Measurements from ENCODE around the gene BLID. TPM values are rescaled to one million over a fixed set of nuclear protein-coding genes. Genes with fewer than 3 reads are reported as not detected.

Gene BLID
- total RNA-seq, 1 donor from 2014 or later: not detected

DNA sequence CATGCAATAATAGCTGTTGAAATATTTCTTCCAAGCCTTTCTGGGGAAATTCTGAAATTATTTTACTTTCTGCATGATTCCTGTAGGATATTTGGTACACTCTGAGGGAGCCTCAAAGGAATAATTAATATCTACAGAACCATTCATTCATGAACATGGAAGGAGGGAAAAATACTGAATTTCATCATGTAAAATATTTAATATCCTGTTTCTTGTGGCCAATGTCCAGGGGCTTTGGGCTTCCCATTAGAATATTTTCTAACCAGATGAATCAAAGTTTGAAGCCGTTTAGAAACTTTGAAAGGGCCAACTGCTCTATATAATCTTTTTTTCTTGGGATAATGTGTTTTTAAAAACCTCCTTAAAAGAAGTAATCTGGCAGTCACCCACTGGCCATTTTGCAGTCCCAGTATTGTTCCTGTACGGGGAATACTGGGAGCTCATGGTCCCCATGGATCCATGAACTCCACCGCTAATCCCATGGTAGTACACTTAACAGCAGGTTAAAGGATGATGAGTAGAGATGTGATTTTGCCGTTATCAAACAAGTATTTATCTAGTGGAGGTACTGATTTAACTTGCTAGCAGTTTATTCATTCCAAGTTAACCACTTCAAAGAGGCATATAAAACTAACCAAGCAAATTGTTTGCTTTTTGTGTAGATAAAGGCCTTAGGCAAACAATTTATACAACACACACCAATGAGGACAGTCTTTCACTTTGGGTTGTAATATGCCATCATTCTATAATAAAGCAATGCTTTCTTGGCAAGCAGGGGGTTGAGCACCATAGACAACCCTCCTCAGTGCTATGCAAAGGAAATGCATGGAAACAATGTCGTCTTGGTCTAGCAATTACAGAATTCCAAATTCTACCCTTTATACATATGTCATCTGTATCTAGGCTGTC lies 34.5 kb upstream of the BLID start:
- no peaks in the 10 kb centered on the region for H3K4me1 Mint-ChIP-seq
- intact Hi-C loops (cut with micrococcal nuclease): no loop called here
- no peak for DNase-seq
- H3K27ac Mint-ChIP-seq: no peak overlapping the region
- no peak overlapping the region for H3K4me3 Mint-ChIP-seq
- no peaks in the 10 kb centered on the region for H3K36me3 Mint-ChIP-seq (ENCODE audit: low read depth)
- H3K9me3 Mint-ChIP-seq: no peaks in the 10 kb centered on the region
- no peaks in the 10 kb centered on the region for H3K27me3 Mint-ChIP-seq

DNA sequence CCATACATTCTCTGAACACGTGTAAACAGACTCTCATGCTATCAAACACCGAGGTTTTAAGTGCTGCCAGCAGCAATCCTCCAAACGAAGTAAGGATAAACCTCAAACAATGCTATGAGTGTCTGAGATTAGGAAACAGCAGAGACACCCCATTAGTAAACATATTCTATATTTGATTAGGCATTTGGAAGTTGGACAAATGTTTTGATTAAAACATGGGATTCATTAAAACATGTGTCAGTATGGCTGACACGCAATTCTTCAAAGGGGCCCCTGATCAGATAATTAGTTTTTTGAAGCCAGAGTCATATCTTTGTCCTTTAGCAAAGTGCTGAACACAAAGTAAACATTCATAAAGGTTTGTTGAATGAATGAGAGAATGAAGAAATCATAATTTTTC lies 33.2 kb upstream of the BLID start:
- Mint-ChIP-seq H3K4me3 (no peak overlapping the region), H3K36me3 (ENCODE audit: low read depth) (no peaks in the 10 kb centered on the region), H3K9me3 (no peaks in the 10 kb centered on the region), H3K27ac (no peak overlapping the region), H3K4me1 (no peaks in the 10 kb centered on the region), H3K27me3 (no peaks in the 10 kb centered on the region)
- no peak for DNase-seq
- intact Hi-C loops (cut with micrococcal nuclease): no loop called here

DNA sequence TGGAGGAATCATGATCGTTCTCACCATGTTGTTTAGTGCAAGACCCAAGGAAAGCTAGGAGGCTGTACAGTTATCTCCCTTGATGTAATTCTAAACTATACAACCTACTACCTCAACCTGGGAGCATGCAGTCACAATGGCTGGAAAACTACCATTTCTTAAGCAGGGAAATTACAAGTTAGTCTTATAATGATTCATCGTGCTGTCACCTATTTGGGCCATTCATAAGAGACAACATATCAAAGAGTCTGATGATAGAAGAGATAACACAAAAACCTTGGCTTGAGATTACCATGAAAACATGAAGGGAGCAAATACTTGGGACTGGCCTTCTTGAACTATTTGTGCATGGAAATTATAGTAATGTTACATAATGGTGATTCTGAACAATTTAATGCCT lies 30.5 kb upstream of the BLID start:
- Mint-ChIP-seq H3K4me3 (no peak overlapping the region), H3K9me3 (no peaks in the 10 kb centered on the region), H3K4me1 (no peaks in the 10 kb centered on the region), H3K27ac (no peak overlapping the region), H3K36me3 (ENCODE audit: low read depth) (no peaks in the 10 kb centered on the region), H3K27me3 (no peaks in the 10 kb centered on the region)
- no peak for DNase-seq
- intact Hi-C loops (cut with micrococcal nuclease): no loop called here

DNA sequence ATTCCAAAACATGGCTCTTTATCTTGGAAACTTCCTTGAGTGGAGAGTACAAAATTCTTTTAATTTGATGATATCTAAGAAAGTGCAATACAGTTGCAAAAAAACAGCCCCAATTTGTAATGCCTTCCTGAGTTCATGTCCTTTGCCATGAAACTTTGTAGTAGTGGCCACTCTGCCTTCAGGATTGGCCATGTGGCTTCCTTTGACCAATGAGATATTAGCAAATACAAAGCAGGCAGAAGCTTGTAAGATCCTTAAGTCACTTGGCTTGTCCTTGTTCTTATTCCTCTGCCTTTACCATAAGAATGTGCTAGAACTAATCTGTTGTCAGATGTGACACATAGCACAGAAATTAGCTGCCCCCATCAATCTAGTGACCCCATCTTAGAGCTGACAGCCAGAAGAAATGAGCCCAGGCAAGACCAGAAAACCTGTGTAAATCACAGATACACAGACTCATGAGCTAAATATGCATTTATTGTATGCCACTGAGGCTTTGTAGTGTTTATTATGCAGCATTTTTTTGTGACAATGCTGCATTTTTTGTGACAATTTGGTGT lies 29.8 kb upstream of the BLID start:
- Mint-ChIP-seq H3K4me3 (no peak overlapping the region), H3K36me3 (ENCODE audit: low read depth) (no peaks in the 10 kb centered on the region), H3K27ac (no peak overlapping the region), H3K9me3 (no peaks in the 10 kb centered on the region), H3K4me1 (no peaks in the 10 kb centered on the region), H3K27me3 (no peaks in the 10 kb centered on the region)
- DNase-seq: no peak
- intact Hi-C loops (cut with micrococcal nuclease): no loop called here

DNA sequence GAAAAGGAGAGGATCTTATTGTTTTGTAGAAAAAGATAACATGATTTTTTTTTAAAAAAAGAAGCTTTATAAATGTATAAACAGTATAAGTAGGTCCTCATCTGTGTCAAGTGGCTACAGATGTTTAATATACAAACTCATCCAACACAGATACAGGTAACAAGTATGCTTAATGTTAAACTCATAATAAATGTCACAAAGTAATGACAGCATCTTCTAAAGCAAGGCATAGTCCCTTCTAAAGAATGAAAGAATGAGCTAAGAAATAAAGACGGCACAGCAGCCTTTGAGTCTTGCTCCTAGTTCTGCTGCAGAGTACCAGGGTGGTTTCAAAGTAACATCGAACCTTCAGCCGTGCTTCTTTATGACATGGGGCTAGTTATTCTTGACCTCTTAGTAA lies 28.7 kb upstream of the BLID start:
- intact Hi-C loops (cut with micrococcal nuclease): no loop called here
- Mint-ChIP-seq H3K4me1 (no peaks in the 10 kb centered on the region), H3K36me3 (ENCODE audit: low read depth) (no peaks in the 10 kb centered on the region), H3K4me3 (no peak overlapping the region), H3K27me3 (no peaks in the 10 kb centered on the region), H3K9me3 (no peaks in the 10 kb centered on the region), H3K27ac (no peak overlapping the region)
- no peak for DNase-seq

DNA sequence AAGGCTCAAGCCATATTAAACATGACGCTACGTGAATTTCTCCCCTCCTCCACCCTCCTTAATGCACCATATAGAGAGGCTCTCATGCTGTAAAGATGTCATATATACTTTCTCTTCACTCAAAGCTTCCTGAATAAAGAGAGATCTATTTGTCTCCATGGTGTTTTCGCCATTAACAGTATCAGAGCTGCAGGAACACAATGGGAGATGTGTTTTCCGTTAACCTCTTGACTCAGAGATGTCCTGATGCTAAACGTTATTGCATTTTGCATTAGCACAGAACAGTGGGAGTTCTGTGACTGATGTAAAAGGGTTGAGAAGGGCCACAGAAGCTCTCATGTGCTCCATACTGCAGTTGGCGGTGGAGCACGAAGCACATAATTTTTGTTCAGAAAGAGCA lies 25.7 kb upstream of the BLID start:
- Mint-ChIP-seq H3K36me3 (ENCODE audit: low read depth) (no peaks in the 10 kb centered on the region), H3K4me3 (no peak overlapping the region), H3K9me3 (no peaks in the 10 kb centered on the region)

DNA sequence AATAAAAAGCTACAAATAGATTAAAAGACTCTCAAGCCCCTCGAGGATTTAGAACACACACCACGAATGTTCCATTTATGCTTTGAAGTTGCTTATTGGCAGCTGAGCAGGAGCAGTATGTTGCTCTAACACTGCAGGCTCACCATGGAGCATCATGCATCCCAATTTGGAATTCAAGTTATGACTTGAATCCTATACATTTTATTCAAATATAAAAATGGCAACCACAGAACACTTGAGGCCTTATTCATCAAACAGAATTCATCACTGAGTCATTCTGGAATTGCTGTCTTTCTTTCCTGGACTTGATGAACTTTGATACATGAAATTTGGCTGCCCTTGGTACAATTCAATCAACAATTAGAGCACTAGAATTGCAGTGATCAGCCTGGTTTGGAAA lies 24.5 kb upstream of the BLID start:
- H3K27me3 Mint-ChIP-seq: no peaks in the 10 kb centered on the region
- intact Hi-C loops (cut with micrococcal nuclease): no loop called here
- no peak for DNase-seq
- H3K4me3 Mint-ChIP-seq: no peak overlapping the region
- H3K36me3 Mint-ChIP-seq (ENCODE audit: low read depth): no peaks in the 10 kb centered on the region
- no peaks in the 10 kb centered on the region for H3K4me1 Mint-ChIP-seq
- H3K27ac Mint-ChIP-seq: no peak overlapping the region
- no peaks in the 10 kb centered on the region for H3K9me3 Mint-ChIP-seq

More for the DNA sequence above, 25.7 kb upstream of the BLID start:
- Mint-ChIP-seq H3K27me3 (no peaks in the 10 kb centered on the region), H3K4me1 (no peaks in the 10 kb centered on the region), H3K27ac (no peak overlapping the region)
- DNase-seq: no peak
- intact Hi-C loops (cut with micrococcal nuclease): no loop called here

DNA sequence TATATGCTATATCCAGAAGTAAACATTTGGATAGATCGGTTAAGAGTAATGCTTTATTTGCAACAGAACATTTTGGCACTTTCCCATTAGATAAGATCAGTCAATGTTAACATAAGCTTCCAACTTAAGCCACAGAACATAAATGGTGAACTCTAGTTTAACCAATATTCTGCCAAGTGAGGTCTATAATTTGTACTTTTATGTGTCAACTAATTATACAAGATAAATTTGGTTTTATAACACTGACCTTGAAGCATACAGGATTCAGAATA lies 23.5 kb upstream of the BLID start:
- no peaks in the 10 kb centered on the region for H3K9me3 Mint-ChIP-seq
- H3K4me1 Mint-ChIP-seq: no peaks in the 10 kb centered on the region
- no peaks in the 10 kb centered on the region for H3K27me3 Mint-ChIP-seq
- intact Hi-C loops (cut with micrococcal nuclease): no loop called here
- H3K36me3 Mint-ChIP-seq (ENCODE audit: low read depth): no peaks in the 10 kb centered on the region
- H3K4me3 Mint-ChIP-seq: no peak overlapping the region
- DNase-seq: no peak
- H3K27ac Mint-ChIP-seq: no peak overlapping the region

DNA sequence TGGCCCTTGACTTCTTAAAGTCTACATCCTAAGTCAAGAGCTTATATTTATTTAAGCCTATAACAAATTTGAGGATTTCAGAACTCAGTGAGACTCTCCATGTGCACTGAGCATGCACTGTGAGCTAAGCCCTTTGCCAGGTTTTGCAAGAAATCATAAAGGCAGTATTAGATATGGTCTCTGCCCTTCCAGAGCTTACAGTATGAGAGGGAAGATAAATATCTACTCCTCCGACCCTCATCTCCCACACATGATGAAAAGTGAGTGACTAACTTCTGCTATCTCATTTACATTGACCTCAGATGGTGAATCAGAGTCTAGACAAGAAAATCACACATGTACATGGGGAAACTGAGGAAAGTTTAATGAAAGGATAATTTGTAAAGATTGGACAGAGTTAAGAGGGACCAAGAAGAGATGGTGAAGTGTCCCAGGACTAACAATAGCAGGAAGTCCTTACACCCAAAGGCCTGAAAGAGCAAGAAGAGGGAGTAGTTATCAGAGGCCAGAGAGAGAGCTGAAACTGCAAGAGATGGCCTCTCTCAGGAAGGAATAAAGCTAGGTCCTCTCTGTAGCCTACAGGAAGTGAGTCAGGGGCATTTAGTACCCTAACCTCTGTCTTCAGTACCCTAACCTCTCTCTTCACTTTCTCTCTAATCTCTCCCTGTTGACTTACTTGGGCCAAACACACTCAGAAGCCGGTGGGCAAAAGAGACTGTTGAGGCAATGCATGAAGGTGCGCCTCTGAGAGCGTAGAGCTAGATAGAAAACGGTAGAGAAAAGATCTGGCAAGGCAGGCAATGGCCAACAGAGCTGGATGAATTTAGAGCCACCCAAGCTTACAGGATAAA lies 23.0 kb upstream of the BLID start:
- intact Hi-C loops (cut with micrococcal nuclease): no loop called here
- H3K36me3 Mint-ChIP-seq (ENCODE audit: low read depth): no peaks in the 10 kb centered on the region

DNA sequence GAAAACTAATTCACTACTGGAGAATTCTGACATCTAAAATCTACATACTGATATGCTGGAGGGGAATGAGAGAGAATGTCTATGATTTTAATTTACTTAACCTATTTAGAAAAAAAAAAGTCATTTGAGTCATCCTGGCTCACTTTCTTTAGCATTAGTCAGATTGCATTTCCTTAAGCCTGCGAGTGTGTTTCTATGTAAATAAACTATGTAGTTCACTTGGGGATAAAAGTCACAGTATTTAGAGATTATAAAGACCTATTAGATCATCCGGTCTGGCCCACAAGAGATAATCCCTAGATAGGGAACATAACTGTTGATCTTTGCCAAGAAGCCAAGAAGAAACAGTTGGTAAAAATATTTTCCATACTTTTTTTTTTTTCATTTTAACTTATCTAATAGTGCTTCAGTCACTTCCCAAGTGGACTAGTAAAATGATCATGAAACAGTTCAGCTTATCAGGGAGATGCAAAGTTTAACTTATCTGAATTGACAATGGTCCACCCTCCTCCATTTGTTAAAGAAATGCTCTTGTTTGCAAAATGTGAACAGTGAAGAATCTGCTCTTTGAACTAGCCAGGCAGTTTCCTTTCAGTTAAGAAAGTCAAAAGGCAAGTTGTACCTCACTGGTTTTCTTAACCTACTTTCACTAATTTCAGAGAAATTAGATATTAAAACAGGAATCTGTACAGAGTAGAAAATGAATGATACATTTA lies 21.2 kb upstream of the BLID start:
- Mint-ChIP-seq H3K36me3 (ENCODE audit: low read depth) (no peaks in the 10 kb centered on the region), H3K4me3 (no peak overlapping the region), H3K27ac (no peak overlapping the region), H3K4me1 (no peaks in the 10 kb centered on the region), H3K27me3 (no peaks in the 10 kb centered on the region), H3K9me3 (no peaks in the 10 kb centered on the region)
- DNase-seq: no peak
- intact Hi-C loops (cut with micrococcal nuclease): no loop called here

More for the DNA sequence above, 23.0 kb upstream of the BLID start:
- no peaks in the 10 kb centered on the region for H3K9me3 Mint-ChIP-seq
- no peak overlapping the region for H3K27ac Mint-ChIP-seq
- H3K27me3 Mint-ChIP-seq: no peaks in the 10 kb centered on the region
- DNase-seq: no peak
- no peak overlapping the region for H3K4me3 Mint-ChIP-seq
- no peaks in the 10 kb centered on the region for H3K4me1 Mint-ChIP-seq

DNA sequence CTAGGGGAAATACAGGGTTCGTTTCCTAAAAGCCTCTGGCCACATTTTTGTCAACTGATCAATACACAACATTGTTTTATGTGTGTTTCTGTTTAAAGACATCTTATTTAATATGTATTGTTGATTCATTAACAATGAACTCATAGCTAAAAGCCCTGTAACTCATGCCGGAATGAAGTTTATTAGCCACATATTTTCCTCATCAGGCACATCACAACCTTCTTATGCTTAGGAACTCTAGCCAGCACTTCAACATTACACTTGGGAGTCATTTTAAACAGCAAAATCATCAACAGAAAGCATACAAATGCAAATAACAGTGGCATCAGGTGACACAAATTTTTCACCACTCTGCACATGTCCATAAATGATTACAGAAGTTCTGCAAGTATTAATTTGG lies 15.1 kb upstream of the BLID start:
- Mint-ChIP-seq H3K27me3 (no peaks in the 10 kb centered on the region), H3K4me1 (no peaks in the 10 kb centered on the region)
- DNase-seq: no peak

DNA sequence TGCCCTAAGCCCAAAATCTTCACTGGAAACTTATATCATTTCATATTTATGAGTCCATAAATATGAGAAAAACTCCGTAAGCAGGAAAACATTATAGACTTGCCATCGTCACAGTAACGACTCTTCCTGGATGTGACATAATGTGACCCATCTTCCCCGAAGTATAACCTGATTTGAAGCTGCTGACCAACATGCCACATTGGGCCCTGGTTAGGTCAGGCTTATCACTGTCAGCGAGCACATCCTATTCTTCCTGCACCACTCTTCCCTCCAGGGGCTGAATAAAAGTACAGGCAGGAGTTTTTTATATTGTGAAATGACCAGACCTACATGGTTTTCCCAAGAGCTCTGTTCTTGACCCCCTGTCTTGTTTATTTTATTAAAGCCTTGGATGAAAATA lies 12.1 kb upstream of the BLID start:
- Mint-ChIP-seq H3K4me3 (no peak overlapping the region), H3K9me3 (no peaks in the 10 kb centered on the region), H3K4me1 (no peaks in the 10 kb centered on the region), H3K27ac (no peak overlapping the region), H3K36me3 (ENCODE audit: low read depth) (no peaks in the 10 kb centered on the region), H3K27me3 (no peaks in the 10 kb centered on the region)
- DNase-seq: no peak
- intact Hi-C loops (cut with micrococcal nuclease): no loop called here

More for the DNA sequence above, 15.1 kb upstream of the BLID start:
- Mint-ChIP-seq H3K36me3 (ENCODE audit: low read depth) (no peaks in the 10 kb centered on the region), H3K4me3 (no peak overlapping the region), H3K9me3 (no peaks in the 10 kb centered on the region), H3K27ac (no peak overlapping the region)
- intact Hi-C loops (cut with micrococcal nuclease): no loop called here

DNA sequence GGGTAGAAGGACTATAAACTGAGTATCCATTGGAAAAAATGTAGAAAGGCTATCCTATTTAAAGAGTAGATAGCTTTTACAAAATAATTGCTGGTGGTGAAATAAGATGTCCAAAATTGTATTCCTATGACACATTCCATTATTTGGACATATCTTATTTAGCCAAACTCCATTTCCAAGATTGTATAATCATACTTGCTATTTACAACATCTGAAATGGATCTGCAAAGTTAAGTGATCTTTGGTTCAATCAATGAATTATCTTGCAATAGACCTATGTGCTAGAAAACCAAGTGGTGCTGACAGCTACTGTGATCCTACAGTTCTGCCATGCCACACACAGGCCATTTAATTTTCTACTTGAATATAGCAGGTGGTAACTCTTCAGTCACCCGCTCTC lies 11.0 kb upstream of the BLID start:
- H3K27ac Mint-ChIP-seq: no peak overlapping the region
- no peaks in the 10 kb centered on the region for H3K27me3 Mint-ChIP-seq
- no peaks in the 10 kb centered on the region for H3K36me3 Mint-ChIP-seq (ENCODE audit: low read depth)
- intact Hi-C loops (cut with micrococcal nuclease): no loop called here
- H3K9me3 Mint-ChIP-seq: no peaks in the 10 kb centered on the region
- H3K4me3 Mint-ChIP-seq: no peak overlapping the region
- no peak for DNase-seq
- H3K4me1 Mint-ChIP-seq: no peaks in the 10 kb centered on the region

Measured in activated CD4-positive, alpha-beta T cell treated with anti-CD3 and anti-CD28 coated beads, Interleukin-2, amount 10 ng/mL, durations not matched to agents 24 days and 14 days (primary cell).